HG03135 (cell line): ENCODE measurements around the gene NEO1.

Experiments
- ATAC-seq: cut with Tn5 transposase; IDR thresholded peaks from one replicate; pipeline ENCODE4 v1.9.1; 2021; ENCODE audit warnings: mild to moderate bottlenecking, moderate library complexity; ENCODE audit not compliant: unreplicated experiment

NEO1 gene

GRCh38 chr15:73325191-73325861 is 273.1 kb downstream of the NEO1 start:
- no peak for ATAC-seq

- no peak for ATAC-seq
Measured at GRCh38 chr15:73326157-73326556, 273.9 kb downstream of the NEO1 start.

GRCh38 chr15:73328149-73328820 is 276.0 kb downstream of the NEO1 start:
- no peak for ATAC-seq

DNA sequence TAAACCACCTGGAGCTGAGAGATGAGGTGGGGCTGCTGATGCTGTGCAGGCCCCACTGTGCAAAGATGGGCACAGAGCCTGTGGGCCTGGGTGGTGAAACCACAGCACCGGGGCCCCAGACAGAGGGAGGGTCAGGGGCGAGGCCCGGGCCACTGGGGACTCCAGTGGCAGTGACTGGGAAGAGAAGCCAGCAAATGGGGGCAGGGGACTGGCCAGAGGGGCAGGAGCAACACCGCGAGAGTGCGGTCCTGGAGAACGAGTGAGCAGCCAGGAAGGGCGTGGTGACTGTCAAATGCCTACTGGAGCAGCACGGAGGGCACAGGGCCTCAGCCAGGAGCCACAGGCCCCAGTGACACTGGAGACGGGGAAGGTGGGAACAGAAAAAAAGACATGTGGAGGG is 276.7 kb downstream of the NEO1 start:
- no peak for ATAC-seq

DNA sequence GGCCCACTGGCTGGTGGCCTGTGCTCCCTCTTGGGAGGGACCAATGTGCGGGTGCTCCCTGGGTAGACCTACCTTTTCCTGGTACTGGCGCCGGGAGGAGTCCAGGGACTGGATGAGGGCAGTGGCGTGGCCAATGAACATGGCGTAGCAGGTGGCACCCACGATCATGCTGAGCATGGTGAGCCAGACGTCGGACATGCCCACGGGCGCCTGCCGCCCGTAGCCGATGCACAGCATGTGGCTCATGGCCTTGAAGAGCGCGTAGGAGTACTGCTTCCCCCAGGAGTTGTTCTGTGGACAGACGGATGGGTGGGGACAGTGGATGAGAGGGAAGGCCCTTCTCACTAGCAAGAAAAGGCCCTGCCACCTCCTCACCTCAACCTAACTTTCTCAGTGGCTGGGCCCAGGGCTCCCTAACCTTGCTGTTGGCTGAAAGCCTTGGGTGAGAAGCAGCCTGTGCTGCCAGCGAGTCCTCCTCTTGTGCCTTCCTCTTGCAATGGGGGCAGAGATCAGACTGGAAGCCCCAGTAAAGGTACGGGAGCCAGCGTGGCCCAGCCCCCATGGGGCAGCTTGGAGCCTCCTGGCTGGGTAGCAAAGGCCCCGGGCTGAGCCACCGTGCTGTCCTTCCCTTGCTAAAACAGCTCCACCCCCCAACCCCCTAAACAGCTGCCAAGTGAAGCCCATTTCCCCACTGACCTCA is 277.4 kb downstream of the NEO1 start:
- no peak for ATAC-seq

GRCh38 chr15:73330206-73331051 is 278.2 kb downstream of the NEO1 start:
- ATAC-seq, result no peak

- ATAC-seq, result no peak
Measured at GRCh38 chr15:73331501-73331900, 279.2 kb downstream of the NEO1 start.

DNA sequence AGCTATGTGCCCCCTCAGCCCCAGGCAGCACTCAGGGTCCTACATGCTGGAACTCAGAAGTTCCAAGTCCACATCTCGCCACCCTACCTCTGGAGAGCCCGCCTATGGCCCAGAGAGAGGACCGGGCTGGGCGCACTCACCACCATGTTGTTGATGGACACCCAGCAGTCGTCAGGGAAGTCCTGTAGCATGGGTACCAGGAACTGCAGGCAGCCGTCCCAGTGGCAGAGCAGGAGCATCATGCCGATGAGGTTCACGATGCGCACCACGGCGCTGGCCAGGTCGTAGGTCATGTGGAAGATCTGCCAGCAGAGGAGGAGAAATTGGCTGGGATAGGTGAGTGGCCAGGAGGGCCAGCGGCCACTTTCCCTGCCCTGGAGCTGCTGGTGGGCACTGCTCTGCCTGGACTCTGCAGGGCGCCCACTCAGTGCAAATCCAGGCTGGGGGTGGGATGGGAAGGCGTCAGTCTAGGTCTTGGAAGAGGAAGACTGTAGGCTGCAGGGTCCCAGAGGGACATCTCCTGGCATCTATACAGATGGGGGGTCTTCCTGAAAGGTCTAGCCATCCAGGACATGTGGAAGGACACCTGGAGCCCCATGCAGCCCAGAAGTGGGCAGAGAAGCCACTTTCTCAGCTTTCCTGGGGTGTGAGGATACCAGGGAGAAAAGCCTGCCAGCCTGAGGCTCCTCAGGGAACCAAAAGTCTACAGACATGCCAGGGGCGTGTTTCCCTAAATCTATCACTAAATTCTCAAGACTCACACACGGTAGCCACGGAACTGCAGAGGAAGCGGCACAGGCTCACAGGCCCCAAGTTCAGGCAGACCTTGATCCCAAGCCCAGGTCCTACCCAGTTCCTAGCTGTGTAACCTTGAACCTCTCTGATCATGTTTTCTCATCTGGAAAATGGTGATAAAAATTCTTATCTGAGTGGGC is 280.0 kb downstream of the NEO1 start:
- no peak for ATAC-seq

- ATAC-seq, result no peak
Measured at GRCh38 chr15:73333001-73333400, 280.7 kb downstream of the NEO1 start.

DNA sequence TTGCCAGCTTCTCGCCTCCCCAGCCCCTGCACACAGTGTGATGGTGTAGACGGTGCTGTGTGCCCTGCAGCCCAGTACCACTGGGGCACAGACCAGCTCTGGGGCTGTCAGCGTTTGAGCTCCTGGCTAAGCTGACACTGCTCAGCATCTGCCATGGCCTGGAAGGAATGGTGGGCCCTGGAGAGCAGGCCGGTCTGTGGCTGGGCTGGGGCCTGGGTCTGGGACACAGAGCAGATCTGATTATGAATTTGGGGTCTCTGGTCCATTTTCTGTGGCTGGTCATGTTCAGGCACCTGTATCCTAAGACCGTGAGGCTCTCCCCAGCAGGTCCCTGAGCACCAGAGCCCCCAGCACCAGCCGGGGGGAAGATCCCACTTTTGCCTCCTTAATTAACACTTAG is 281.8 kb downstream of the NEO1 start:
- no peak for ATAC-seq

DNA sequence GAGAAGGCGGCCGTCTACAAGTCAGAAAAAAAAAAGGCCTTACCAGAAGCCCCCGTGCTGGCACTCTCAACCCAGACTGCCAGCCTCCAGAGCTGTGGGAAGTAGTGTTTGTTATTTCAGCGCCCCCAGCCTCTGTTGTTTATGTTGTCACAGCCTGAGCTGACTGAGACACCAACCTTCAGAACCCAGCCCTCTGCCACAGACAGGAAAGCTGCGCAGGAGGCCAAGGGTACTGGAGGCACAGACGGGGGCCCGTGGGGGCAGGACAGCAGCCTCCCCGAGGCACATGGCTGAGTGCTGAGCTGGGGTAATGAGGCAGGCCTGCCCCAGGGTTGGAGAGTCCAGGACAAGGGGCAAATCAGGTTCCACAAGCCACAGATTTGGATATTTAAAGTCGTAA is 282.8 kb downstream of the NEO1 start:
- no peak for ATAC-seq

DNA sequence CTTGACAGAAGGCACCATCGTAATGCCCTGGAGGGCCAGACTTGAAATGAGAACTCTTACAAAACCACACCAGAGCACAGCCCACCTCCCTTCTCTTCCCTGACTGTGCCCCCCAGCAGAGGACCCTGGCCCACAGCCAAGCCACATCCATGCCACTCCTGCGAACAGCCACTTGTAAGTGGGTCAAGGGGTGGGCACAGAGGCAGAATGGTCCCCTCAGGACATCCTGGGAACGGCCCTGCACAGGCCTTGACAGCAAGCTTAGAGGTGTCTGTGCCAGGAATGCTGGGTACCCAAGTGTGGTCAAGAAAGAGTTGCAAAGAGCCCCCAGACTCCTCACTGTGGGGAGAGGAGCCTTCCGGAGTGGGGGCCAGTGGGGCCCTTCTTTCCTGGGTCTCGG is 283.2 kb downstream of the NEO1 start:
- ATAC-seq, result no peak

DNA sequence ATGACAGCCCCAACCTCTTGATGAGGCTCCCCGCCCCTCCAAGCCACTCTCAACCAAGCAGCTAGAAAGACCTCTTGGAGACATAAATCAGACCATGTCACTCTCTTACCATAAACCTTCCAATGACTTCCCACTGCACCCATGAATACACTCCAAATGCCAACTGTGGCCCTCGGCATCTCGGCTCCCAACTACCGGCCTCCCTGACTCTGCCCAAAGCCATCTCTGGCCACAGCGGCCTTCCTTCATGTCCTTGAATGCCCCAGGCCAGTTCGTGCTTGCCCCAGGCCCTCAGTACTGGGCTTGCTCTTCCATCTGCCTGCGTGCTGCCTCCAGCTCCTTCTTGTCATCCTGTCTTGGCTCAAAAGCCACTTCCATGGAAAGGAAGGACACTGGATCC is 284.5 kb downstream of the NEO1 start:
- no peak for ATAC-seq

GRCh38 chr15:73337187-73337586 is 284.9 kb downstream of the NEO1 start:
- no peak for ATAC-seq

- ATAC-seq, result no peak
Measured at GRCh38 chr15:73338058-73338457, 285.8 kb downstream of the NEO1 start.

GRCh38 chr15:73338606-73339374 is 286.5 kb downstream of the NEO1 start:
- no peak for ATAC-seq

- no peak for ATAC-seq
Measured at GRCh38 chr15:73340502-73341192, 288.4 kb downstream of the NEO1 start.

DNA sequence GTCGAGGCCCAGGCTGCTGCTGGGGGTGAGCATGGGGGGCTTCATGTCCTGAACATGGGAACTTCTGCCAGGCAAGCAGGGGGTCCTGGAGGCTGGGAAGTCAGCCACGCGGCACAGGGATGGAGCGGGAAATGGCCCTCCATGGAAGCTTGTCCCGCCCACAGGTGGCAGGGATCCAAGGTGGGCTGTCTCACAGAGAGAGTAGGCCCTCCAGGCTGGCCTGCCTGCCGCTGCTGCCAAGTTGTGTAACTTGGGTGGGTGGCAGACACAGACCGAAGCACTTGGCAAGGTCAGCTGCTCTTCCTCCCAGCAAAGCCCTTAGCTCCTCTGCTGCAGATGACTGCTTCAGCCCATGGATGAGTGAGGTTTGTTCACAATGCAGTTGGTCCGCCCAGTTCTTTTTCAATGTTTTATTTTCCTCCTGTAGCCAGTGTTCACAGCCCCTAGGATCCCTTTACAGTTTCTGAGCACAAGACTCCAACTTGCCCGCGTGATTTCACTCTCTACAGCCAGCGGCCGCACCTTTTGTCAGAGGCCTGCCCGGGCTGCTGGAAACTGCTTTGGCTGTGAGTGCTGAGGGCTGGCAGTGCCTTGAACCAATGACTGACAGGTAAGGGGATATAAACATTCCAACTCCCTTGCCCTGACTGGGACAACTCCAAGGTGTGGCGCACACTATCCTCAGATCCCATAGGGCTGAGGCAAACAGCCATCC is 289.8 kb downstream of the NEO1 start:
- no peak for ATAC-seq
